T-helper 17 cell (primary cell): Measurements from ENCODE around the gene STARD4. TPM values are rescaled to one million over a fixed set of nuclear protein-coding genes. Genes with fewer than 3 reads are reported as not detected.
A peak's percentile ranks its signal among the peaks of the same experiment; 100 is the strongest.

Experiments used
- ATAC-seq: fragments of 150-1000 bp; cut with Tn5 transposase; 2 replicates; pipeline ENCODE4 v1.10.0; 2021; ENCODE audit warnings: mild to moderate bottlenecking, moderate library complexity
- DNase-seq, 3 donors: peaks; one replicate each; pipeline versions ENCODE4 v3.0.0 to v3.0.0-alpha.2; 2020 to 2021
- H3K9me3 ChIP-seq: one replicate; pipeline ENCODE4 v1.7.0; 2013; ENCODE audit warnings: low read length, mild to moderate bottlenecking; ENCODE audit not compliant: control insufficient read depth, poor library complexity, severe bottlenecking
- H3K27ac Mint-ChIP-seq: one replicate; pipeline ENCODE4 v1.8.0; 2022; ENCODE audit warnings: mild to moderate bottlenecking, moderate library complexity, mixed read lengths
- H3K27me3 Mint-ChIP-seq: one replicate; pipeline ENCODE4 v1.8.0; 2022; ENCODE audit warnings: mixed read lengths
- H3K36me3 Mint-ChIP-seq: one replicate; pipeline ENCODE4 v1.8.0; 2022; ENCODE audit warnings: low read depth, mixed read lengths
- H3K4me1 Mint-ChIP-seq: one replicate; pipeline ENCODE4 v1.8.0; 2022; ENCODE audit warnings: mild to moderate bottlenecking, mixed read lengths
- H3K4me3 Mint-ChIP-seq: one replicate; pipeline ENCODE4 v1.8.0; 2022; ENCODE audit warnings: mild to moderate bottlenecking, moderate library complexity, mixed read lengths
- total RNA-seq, 4 donors: library from RNA in 2 of 4; stranded (reverse) in 2 of 4; gene quantifications; one replicate each; pipeline ENCODE4 v1.2.3 and lab custom pipeline; 2022 to 2026

Gene STARD4
- total RNA-seq, 2 donors from 2014 or later = 18.8 to 29.9 TPM

DNA sequence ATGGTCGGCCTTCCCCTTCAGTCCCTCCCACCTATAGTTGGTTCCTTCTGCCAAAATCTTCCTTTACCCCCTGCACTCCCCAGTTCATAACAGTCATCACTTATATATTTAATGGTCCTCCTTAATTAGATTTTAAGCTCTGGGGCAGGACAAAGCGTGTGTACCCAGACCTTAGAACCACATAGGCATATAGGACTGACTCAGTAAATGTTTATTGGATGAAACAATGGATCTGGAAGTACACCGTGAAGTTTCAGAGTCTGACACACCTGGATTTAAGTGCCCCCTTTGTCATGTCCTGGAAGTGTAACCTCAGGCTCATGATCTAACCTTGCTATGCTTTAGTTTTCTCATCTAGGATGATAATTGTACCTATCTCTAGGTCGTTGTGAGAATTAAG is 32.0 kb downstream of the STARD4 start:
- no peaks in the 10 kb centered on the region for H3K27me3 Mint-ChIP-seq
- ATAC-seq = no peak

DNA sequence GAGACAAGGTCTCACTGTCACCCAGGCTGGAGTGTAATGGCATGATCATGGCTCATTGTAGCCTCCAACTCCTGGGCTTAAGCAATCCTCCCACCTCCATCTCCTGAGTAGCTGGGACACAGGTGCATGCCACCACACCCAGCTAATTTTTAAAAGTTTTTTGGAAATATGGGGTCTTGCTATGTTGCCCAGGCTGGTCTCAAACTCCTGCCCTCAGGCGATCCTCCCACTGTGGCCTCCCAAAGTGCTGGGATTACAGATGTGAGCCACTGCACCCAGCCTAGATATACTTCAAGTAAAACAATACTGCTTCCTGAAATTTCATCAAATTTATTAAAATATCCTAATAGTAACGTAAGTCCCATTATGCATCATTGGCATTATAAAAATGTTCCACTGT is 33.4 kb downstream of the STARD4 start:
- H3K27me3 Mint-ChIP-seq = no peaks in the 10 kb centered on the region
- no peak overlapping the region for H3K27ac Mint-ChIP-seq
- DNase-seq (no peak), ATAC-seq (no peak)
- peaks cover 9% of the 10 kb centered on the region for H3K4me1 Mint-ChIP-seq
- peaks cover 18% of the 10 kb centered on the region for H3K36me3 Mint-ChIP-seq
- H3K4me3 Mint-ChIP-seq = no peak overlapping the region
- H3K9me3 ChIP-seq = no peaks in the 10 kb centered on the region

More for the DNA sequence above, 32.0 kb downstream of the STARD4 start:
- H3K9me3 ChIP-seq = no peaks in the 10 kb centered on the region
- H3K36me3 Mint-ChIP-seq = peaks cover 22% of the 10 kb centered on the region
- H3K4me3 Mint-ChIP-seq = no peak overlapping the region
- H3K27ac Mint-ChIP-seq = peak overlapping the region; percentile 5
- no peak for DNase-seq
- peaks cover 9% of the 10 kb centered on the region for H3K4me1 Mint-ChIP-seq

DNA sequence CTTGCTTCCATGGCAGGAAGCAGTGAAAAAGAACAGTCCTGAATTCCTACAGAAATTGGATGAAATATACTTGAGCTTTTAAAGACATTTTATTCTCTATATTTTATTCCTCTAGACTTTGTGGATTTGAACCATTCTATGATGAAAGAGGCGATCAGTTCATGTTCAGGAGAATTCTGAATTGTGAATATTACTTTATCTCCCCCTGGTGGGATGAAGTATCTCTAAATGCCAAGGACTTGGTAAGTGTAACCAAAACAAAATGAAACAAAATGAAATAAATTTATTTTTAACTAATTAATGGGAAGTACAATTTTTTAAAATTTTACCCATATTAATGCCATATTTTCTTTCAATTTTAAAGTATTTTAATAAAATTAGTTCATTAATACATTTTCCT is 34.1 kb downstream of the STARD4 start:
- H3K27me3 Mint-ChIP-seq = no peaks in the 10 kb centered on the region
- H3K36me3 Mint-ChIP-seq = peaks cover 18% of the 10 kb centered on the region
- H3K9me3 ChIP-seq = no peaks in the 10 kb centered on the region
- H3K27ac Mint-ChIP-seq = peak overlapping the region; percentile 88
- H3K4me3 Mint-ChIP-seq = no peak overlapping the region
- ATAC-seq (no peak), DNase-seq (no peak)
- H3K4me1 Mint-ChIP-seq = peaks cover 11% of the 10 kb centered on the region

DNA sequence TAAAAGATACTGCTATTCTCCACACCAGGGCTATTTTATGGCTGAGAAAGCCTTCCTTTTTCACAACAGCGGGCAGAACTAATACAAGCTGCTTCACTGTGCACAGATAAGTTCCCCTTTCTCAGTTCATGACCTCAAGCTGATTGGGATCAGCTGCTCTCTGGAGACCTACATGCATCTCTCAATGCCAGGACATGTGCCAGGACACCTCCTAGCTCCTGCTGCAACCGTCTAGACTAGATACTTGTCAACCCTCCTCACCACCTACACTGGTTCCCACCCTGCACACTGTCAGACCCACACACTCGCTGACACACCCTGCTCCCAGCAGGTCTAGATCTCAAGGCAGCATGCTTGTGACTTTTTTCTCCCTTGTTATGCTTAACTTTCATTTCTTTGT is 39.8 kb downstream of the STARD4 start:
- Mint-ChIP-seq H3K36me3 (peaks cover 7% of the 10 kb centered on the region), H3K4me3 (no peak overlapping the region), H3K4me1 (peaks cover 4% of the 10 kb centered on the region), H3K27ac (peak overlapping the region; percentile 49), H3K27me3 (no peaks in the 10 kb centered on the region)
- no peak for DNase-seq
- no peaks in the 10 kb centered on the region for H3K9me3 ChIP-seq
- ATAC-seq = no peak

DNA sequence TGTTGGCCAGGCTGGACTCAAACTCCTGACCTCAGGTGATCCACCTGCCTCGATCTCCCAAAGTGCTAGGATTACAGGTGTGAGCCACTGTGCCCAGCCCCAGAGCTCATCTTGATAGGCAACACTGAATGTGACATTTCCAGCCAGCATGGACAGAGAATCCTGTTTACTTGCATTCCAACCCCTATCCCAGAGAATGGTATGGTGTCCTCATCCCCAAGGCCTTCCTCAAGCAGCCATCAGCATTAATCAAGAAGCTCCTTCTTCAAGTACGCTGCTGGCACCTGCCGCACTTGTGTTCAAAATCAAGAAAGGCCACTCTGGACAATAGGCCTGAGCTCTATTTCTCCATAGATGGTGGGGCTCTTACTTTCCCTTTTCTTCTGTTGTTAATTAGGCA is 40.2 kb downstream of the STARD4 start:
- no peak overlapping the region for H3K27ac Mint-ChIP-seq
- H3K27me3 Mint-ChIP-seq = no peaks in the 10 kb centered on the region
- H3K4me1 Mint-ChIP-seq = peaks cover 4% of the 10 kb centered on the region
- peaks cover 7% of the 10 kb centered on the region for H3K36me3 Mint-ChIP-seq
- no peak for ATAC-seq
- H3K4me3 Mint-ChIP-seq = no peak overlapping the region
- no peak for DNase-seq
- H3K9me3 ChIP-seq = no peaks in the 10 kb centered on the region

DNA sequence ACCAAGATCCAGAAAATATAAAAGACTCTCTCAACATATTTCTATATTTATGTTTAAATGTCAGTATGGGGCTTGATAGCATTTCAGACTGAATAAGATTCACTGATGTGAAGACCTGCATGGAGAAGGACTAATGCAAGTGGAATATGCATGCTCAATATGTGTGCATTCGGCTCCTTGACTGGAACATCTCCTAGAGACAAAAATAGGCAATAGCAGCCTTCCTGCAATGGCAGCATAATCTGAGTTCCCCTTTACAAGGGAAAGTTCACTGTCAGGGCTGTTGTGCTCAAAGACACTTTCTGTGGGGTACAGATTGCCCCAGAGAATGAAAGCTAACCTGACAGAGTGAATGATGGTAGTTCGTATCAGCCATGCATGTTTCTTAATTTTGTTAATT is 42.4 kb downstream of the STARD4 start:
- peaks cover 2% of the 10 kb centered on the region for H3K36me3 Mint-ChIP-seq
- H3K4me3 Mint-ChIP-seq = no peak overlapping the region

DNA sequence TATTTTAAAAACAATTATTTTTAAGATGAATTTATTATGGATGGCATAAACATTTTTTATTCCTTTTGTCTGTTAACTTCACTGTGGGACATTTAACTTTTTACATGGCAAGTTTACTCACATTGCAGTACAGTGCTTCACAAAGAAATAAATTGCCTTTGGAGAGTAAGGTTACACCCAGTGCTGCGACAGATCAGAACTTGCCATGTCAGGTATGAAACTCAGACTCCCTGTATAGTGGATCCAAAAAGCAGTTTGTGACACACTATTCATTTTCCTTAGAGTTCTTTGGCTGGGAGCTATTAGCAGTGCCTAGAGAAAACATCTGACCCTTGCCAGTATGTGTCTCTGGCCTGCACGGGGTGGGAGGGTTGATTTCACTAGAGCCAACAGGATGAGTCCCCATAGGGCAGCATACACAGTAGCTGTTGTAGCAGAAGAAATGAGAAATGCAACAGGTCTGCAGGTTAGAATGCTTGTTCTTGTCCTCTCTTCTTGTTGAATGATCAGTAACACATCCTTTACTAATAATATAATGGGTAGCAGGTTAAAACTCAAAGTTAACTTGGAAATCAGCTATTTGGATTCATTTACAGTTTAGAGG is 42.9 kb downstream of the STARD4 start:
- ATAC-seq (no peak), DNase-seq (no peak)
- Mint-ChIP-seq H3K4me3 (no peak overlapping the region), H3K27me3 (no peaks in the 10 kb centered on the region), H3K27ac (no peak overlapping the region), H3K4me1 (peaks cover 4% of the 10 kb centered on the region), H3K36me3 (peaks cover 2% of the 10 kb centered on the region)
- no peaks in the 10 kb centered on the region for H3K9me3 ChIP-seq

More for the DNA sequence above, 42.4 kb downstream of the STARD4 start:
- Mint-ChIP-seq H3K27ac (no peak overlapping the region), H3K4me1 (peaks cover 4% of the 10 kb centered on the region), H3K27me3 (no peaks in the 10 kb centered on the region)
- no peak for ATAC-seq
- H3K9me3 ChIP-seq = no peaks in the 10 kb centered on the region
- DNase-seq = no peak

DNA sequence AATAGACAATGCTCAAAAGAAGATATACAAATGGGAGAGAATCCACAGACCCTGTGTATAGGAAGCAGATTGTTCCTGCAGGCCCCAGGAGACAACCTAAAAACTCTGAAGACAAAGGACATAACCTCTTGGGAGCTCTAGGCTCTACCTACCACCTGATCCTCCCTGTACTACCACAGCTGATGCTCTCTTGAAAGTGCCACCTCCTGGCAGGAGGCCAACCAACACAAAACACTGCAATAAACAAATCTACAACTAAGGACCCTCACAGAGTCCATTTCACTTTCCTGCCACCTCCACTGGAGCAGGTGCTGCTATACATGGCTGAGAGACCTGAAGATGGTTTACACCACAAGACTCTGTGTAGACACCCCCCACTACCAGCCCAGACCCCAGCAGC is 49.0 kb downstream of the STARD4 start:
- DNase-seq (no peak), ATAC-seq (no peak)
- no peaks in the 10 kb centered on the region for H3K9me3 ChIP-seq
- H3K4me1 Mint-ChIP-seq = peaks cover 12% of the 10 kb centered on the region
- H3K36me3 Mint-ChIP-seq = peaks cover 14% of the 10 kb centered on the region
- no peak overlapping the region for H3K4me3 Mint-ChIP-seq
- no peaks in the 10 kb centered on the region for H3K27me3 Mint-ChIP-seq
- peak overlapping the region; percentile 48 for H3K27ac Mint-ChIP-seq

DNA sequence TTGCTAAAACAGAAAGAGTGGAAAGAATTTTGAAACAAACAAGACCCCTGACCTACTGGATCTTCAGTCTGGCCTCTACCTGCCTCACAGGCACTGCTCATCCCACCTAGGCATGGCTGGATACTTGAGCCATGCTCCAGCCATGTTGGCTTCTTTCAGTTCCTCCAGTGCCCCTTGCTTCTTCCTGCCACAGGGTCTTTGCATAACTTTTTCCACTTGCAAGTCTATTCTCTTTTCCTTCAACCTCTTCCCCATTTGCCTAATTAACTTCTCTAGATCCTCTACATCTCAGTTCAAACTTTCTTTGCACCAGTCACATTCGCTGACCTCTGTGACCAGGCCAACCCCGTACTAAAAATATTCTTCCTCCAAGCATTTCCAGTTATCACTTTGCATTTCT is 50.4 kb downstream of the STARD4 start:
- H3K27ac Mint-ChIP-seq = no peak overlapping the region
- ATAC-seq (no peak), DNase-seq (no peak)
- H3K9me3 ChIP-seq = no peaks in the 10 kb centered on the region
- H3K4me3 Mint-ChIP-seq = no peak overlapping the region
- peaks cover 12% of the 10 kb centered on the region for H3K4me1 Mint-ChIP-seq
- peaks cover 14% of the 10 kb centered on the region for H3K36me3 Mint-ChIP-seq
- H3K27me3 Mint-ChIP-seq = no peaks in the 10 kb centered on the region

DNA sequence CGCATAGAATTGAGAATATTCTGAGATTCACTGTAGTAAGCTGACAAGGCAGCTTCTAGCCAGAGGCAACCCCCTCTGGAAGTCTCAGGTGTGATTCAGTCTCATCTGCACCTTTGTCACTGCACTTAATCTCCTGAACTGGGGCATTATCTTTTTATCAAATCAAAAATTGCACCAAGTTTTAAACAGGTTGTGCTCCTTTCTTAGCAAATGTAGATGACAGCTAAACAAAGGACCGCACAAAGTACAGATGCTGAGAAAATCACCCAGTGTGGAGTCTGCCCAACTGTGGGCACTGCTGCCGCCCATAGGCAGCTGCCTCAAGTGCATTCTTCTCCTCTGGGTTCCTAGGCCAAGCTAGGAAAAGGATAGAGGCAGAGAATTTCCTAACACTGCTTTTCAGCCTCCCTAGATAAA is 51.1 kb downstream of the STARD4 start:
- no peak overlapping the region for H3K4me3 Mint-ChIP-seq
- no peak overlapping the region for H3K27ac Mint-ChIP-seq

DNA sequence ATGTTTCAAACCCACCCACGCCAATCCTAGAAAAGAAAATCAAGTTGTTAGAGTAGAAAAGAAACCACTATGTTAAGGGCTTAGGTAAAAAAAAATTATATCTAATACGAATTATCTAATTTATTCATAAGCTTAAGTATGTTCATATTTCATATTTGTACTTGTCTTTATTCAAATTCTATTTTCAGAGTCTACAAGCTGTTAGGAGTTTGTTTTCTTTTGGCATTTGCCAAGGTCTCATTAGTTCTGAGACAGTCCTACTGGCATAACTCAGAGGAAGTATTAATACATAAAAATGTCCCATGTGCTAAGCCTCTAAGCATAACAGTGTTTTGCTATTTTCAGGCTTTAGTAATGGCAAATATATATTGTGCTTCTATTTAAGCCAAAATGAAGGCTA is 57.6 kb downstream of the STARD4 start:
- peaks cover 18% of the 10 kb centered on the region for H3K4me1 Mint-ChIP-seq
- peaks cover 9% of the 10 kb centered on the region for H3K36me3 Mint-ChIP-seq
- H3K9me3 ChIP-seq = no peaks in the 10 kb centered on the region
- no peak overlapping the region for H3K27ac Mint-ChIP-seq
- H3K4me3 Mint-ChIP-seq = no peak overlapping the region
- no peaks in the 10 kb centered on the region for H3K27me3 Mint-ChIP-seq
- no peak for ATAC-seq
- DNase-seq = no peak

More for the DNA sequence above, 51.1 kb downstream of the STARD4 start:
- DNase-seq (no peak), ATAC-seq (no peak)
- no peaks in the 10 kb centered on the region for H3K9me3 ChIP-seq
- Mint-ChIP-seq H3K27me3 (no peaks in the 10 kb centered on the region), H3K36me3 (peaks cover 14% of the 10 kb centered on the region), H3K4me1 (peaks cover 12% of the 10 kb centered on the region)

DNA sequence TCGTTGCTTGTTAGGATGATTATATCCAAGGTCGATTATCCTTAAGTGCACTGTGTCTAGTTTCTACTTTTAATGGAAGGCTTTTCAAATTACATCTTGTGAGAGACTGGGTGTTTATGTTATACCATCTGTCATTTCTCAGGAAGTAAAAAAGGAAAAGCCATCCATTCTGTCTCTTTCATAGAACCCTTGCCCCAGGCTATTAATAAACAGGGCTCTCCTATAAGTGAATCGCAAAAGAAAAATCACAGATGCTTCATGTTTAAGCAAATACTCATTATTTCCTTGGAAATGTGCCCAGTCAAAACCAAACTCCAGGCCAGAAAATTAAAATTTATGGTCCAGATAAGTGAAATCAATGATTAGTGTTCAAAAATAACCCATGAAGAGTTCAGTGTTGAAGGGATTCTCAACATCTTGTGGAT is 58.1 kb downstream of the STARD4 start:
- no peak for ATAC-seq
- no peaks in the 10 kb centered on the region for H3K9me3 ChIP-seq
- no peak overlapping the region for H3K4me3 Mint-ChIP-seq
- H3K4me1 Mint-ChIP-seq = peaks cover 20% of the 10 kb centered on the region
- peaks cover 12% of the 10 kb centered on the region for H3K36me3 Mint-ChIP-seq
- no peak for DNase-seq
- H3K27me3 Mint-ChIP-seq = no peaks in the 10 kb centered on the region
- no peak overlapping the region for H3K27ac Mint-ChIP-seq

DNA sequence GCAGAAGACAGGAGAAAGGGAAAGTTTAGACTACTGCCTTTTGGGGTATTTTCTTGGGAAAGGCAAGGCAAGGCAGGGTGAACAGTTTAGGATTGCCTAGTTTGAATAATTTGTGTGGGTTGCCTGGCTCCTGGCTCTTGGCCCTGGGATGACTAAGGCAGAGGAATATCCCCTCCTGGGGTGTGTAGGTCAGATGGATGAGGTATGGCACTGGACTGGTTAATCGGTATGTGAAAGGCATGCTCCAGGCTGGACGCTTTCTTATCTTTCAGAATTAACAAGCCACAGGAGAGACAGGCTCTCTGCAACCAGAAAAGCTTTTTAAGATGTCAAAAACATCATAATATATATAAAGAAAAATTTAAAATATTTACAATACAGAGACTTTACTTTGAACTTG is 58.6 kb downstream of the STARD4 start:
- peak overlapping the region; percentile 32 for H3K27ac Mint-ChIP-seq
- ATAC-seq = no peak
- H3K4me3 Mint-ChIP-seq = no peak overlapping the region
- peaks cover 16% of the 10 kb centered on the region for H3K4me1 Mint-ChIP-seq
- peaks cover 12% of the 10 kb centered on the region for H3K36me3 Mint-ChIP-seq
- no peaks in the 10 kb centered on the region for H3K27me3 Mint-ChIP-seq
- H3K9me3 ChIP-seq = no peaks in the 10 kb centered on the region
- DNase-seq = no peak

DNA sequence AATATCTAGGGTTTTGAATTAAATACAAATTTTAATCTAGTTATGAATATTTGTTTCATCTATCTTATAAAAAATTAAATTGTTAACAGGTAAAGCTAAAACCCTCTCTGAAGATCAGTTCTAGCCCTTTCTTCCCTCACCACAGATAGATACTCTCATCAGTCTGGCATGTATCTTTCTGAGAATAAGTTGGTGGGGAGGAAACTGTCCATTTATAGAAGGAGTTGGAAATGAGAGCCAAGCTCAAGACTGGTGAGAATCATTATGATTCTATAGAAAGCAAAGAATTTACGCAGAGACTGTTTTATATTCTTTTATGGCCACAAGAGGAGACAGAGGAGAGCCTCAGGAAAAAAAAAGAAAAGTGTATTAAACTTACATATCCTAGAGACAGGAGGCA is 59.0 kb downstream of the STARD4 start:
- H3K9me3 ChIP-seq = no peaks in the 10 kb centered on the region
- peaks cover 10% of the 10 kb centered on the region for H3K36me3 Mint-ChIP-seq
- no peak overlapping the region for H3K4me3 Mint-ChIP-seq
- DNase-seq = no peak
- no peaks in the 10 kb centered on the region for H3K27me3 Mint-ChIP-seq
- peak overlapping the region; percentile 32 for H3K27ac Mint-ChIP-seq
- no peak for ATAC-seq
- peaks cover 13% of the 10 kb centered on the region for H3K4me1 Mint-ChIP-seq
